SK-N-SH (cell line): ENCODE measurements around the gene FHL5. TPM values are rescaled to one million over a fixed set of nuclear protein-coding genes. Genes with fewer than 3 reads are reported as not detected.

ENCODE experiments used
- CTCF ChIA-PET: fragments of 300-600, 350-600 bp; formaldehyde crosslinking; extraction: SDS; loops from one replicate; lab custom pipeline; 2021; lab: Yijun Ruan, JAX
- POLR2A ChIA-PET: fragments of 350-600 bp; sonication (Branson Sonifier 250); formaldehyde crosslinking; extraction: SDS; loops from one replicate; lab custom pipeline; 2020; ENCODE audit warnings: antibody characterized with exemption, inconsistent platforms; lab: Yijun Ruan, JAX
- DNase-seq: peaks from one replicate; pipeline ENCODE4 v3.0.0; 2012
- H2AFZ ChIP-seq: fragments of 200-600 bp; sonication (generic); 2 replicates; pipeline ENCODE4 v1.8.1; 2016; ENCODE audit warnings: antibody characterized with exemption, mild to moderate bottlenecking, low read depth
- H3F3A ChIP-seq: fragments of 200-600 bp; sonication (generic); replicated peaks from 2 replicates; pipeline ENCODE3; 2016; ENCODE audit warnings: antibody characterized with exemption, mild to moderate bottlenecking; ENCODE audit not compliant: insufficient read depth
- H3K27ac ChIP-seq, 2 experiments: fragments of 200-500 bp in 1 of 2; fragments of 200-600 bp in 1 of 2; sonication (Bioruptor generic) in 1 of 2; sonication (generic), shearing (Covaris generic) in 1 of 2; 2 replicates each; pipeline versions ENCODE4 v1.5.1 to v1.6.1; 2014 to 2016; ENCODE audit warnings: low read depth in 2 of 2, inconsistent platforms in 1 of 2, low read length in 1 of 2, mild to moderate bottlenecking in 1 of 2, mixed read lengths in 1 of 2
- H3K27me3 ChIP-seq: fragments of 200-600 bp; sonication (generic), shearing (Covaris generic); 2 replicates; pipeline ENCODE4 v1.6.1; 2016; ENCODE audit warnings: mixed run types; ENCODE audit not compliant: insufficient read depth
- H3K36me3 ChIP-seq, 2 experiments: fragments of 200-500 bp in 1 of 2; fragments of 200-600 bp in 1 of 2; sonication (Bioruptor generic) in 1 of 2; sonication (generic) in 1 of 2; replicated peaks in 1 of 2; 2 replicates each; pipeline versions ENCODE3 to v1.5.1; 2014 to 2016; ENCODE audit warnings: low read length in 1 of 2, mild to moderate bottlenecking in 1 of 2; ENCODE audit not compliant: insufficient read depth in 2 of 2, control insufficient read depth in 1 of 2
- H3K4me1 ChIP-seq, 2 experiments: fragments of 200-500 bp in 1 of 2; fragments of 200-600 bp in 1 of 2; sonication (Bioruptor generic) in 1 of 2; sonication (generic), shearing (Covaris generic) in 1 of 2; 2 replicates each; pipeline versions ENCODE4 v1.5.1 to v1.6.1; 2014 to 2016; ENCODE audit warnings: low read depth in 1 of 2, low read length in 1 of 2, mixed run types in 1 of 2; ENCODE audit not compliant: insufficient read depth in 2 of 2, control insufficient read depth in 1 of 2
- H3K4me2 ChIP-seq: fragments of 200-600 bp; sonication (generic), shearing (Covaris generic); 2 replicates; pipeline ENCODE4 v1.6.1; 2017; ENCODE audit warnings: mixed run types
- H3K4me3 ChIP-seq, 2 experiments: fragments of 200-500 bp in 1 of 2; fragments of 200-600 bp in 1 of 2; sonication (Bioruptor generic) in 1 of 2; sonication (generic), shearing (Covaris generic) in 1 of 2; 2 replicates each; pipeline versions ENCODE4 v1.5.1 to v1.8.1; 2014 to 2016; ENCODE audit warnings: low read depth in 2 of 2, inconsistent platforms in 1 of 2, low read length in 1 of 2, mild to moderate bottlenecking in 1 of 2, mixed read lengths in 1 of 2, moderate library complexity in 1 of 2
- H3K79me2 ChIP-seq: fragments of 200-600 bp; sonication (generic); 2 replicates; pipeline ENCODE4 v1.8.1; 2017; ENCODE audit warnings: mild to moderate bottlenecking; ENCODE audit not compliant: insufficient read depth
- H3K9ac ChIP-seq: fragments of 200-600 bp; sonication (generic); 2 replicates; pipeline ENCODE4 v1.6.1; 2017; ENCODE audit warnings: mixed run types
- H3K9me2 ChIP-seq: fragments of 200-600 bp; sonication (generic); 2 replicates; pipeline ENCODE4 v1.6.1; 2017; ENCODE audit warnings: mixed run types
- H3K9me3 ChIP-seq: fragments of 200-600 bp; sonication (generic); 2 replicates; pipeline ENCODE4 v1.6.1; 2017; ENCODE audit warnings: mixed run types, mild to moderate bottlenecking, moderate library complexity
- H4K20me1 ChIP-seq: fragments of 200-600 bp; sonication (generic); 2 replicates; pipeline ENCODE4 v1.6.1; 2017; ENCODE audit warnings: mild to moderate bottlenecking, mixed run types; ENCODE audit not compliant: insufficient read depth
- EP300 ChIP-seq, 2 experiments: IDR thresholded peaks; 2 replicates each; pipeline versions ENCODE4 v1.4.0 to v1.6.1; 2012; ENCODE audit warnings: borderline replicate concordance in 1 of 2, low read depth in 1 of 2, low read length in 1 of 2
- GATA2 ChIP-seq: sonication (generic); formaldehyde crosslinking; IDR thresholded peaks from 2 replicates; pipeline ENCODE4 v1.5.0; 2020; ENCODE audit warnings: mild to moderate bottlenecking, missing genetic modification reagents
- JUND ChIP-seq: IDR thresholded peaks from 2 replicates; pipeline ENCODE4 v1.4.0; 2012
- NFIC ChIP-seq: IDR thresholded peaks from 2 replicates; pipeline ENCODE4 v1.4.0; 2012; ENCODE audit warnings: borderline replicate concordance
- PBX3 ChIP-seq: IDR thresholded peaks from 2 replicates; pipeline ENCODE4; 2012
- POLR2AphosphoS5 ChIP-seq: IDR thresholded peaks from 2 replicates; pipeline ENCODE4 v1.6.1; 2012; ENCODE audit warnings: low read depth, low read length
- RAD21 ChIP-seq: IDR thresholded peaks from 2 replicates; pipeline ENCODE4 v1.6.1; 2012; ENCODE audit warnings: mild to moderate bottlenecking, low read length
- RCOR1 ChIP-seq: fragments of 150-350 bp; IDR thresholded peaks from 2 replicates; pipeline ENCODE4 v1.6.1; 2017; ENCODE audit warnings: antibody characterized with exemption, low read length
- REST ChIP-seq: IDR thresholded peaks from 2 replicates; pipeline ENCODE4 v1.6.1; 2012; ENCODE audit warnings: mild to moderate bottlenecking, low read depth, low read length, moderate library complexity
- WGBS: methylation state at CpG from one replicate; pipeline ENCODE4 v1.1.6; 2017; ENCODE audit warnings: low lambda C conversion rate; 5-methylcytosine and 5-hydroxymethylcytosine counted together
- polyA plus RNA-seq, 3 experiments: library from polyadenylated mRNA; depleted of rRNA; stranded (reverse); fragments of >200 nt; gene quantifications; 2 replicates each; pipeline ENCODE4 v1.2.3, GENCODE V29; 2012
- TF ChIP-seq, protein P1 (sequence below): IDR thresholded peaks from 2 replicates; pipeline ENCODE4 v1.4.0; 2012; ENCODE audit warnings: low read depth, borderline replicate concordance

Gene FHL5
- polyA plus RNA-seq, 1 of the 3 experiments (the other 2 are of a cell fraction): not detected

- WGBS: 21% methylated on average over 1 of the region's 1 CpG
- Histone ChIP-seq H3F3A (no peaks in the 10 kb centered on the region), H3K27me3 (no peaks in the 10 kb centered on the region), H3K4me3 (no peak overlapping the region), H3K9ac (no peak overlapping the region), H3K4me2 (no peak overlapping the region), H3K79me2 (no peaks in the 10 kb centered on the region), H3K27ac (no peak overlapping the region), H3K4me1 (no peaks in the 10 kb centered on the region), H3K9me2 (no peaks in the 10 kb centered on the region), H3K9me3 (no peaks in the 10 kb centered on the region), H3K36me3 (no peaks in the 10 kb centered on the region), H2AFZ (no peak overlapping the region), H4K20me1 (no peaks in the 10 kb centered on the region)
- POLR2A ChIA-PET: no interaction called here
- DNase-seq: no peak
- CTCF ChIA-PET: interaction anchor here (2.1 kb wide), 2 partner anchors 12 to 16 kb away, joined by 7 to 9 read pairs; no protein-coding TSS in a partner anchor
- TF ChIP-seq RCOR1 (no peak), NFIC (no peak), JUND (no peak), REST (no peak)
Measured at GRCh38 chr6:96611342-96611991, 48.5 kb downstream of the FHL5 start.

DNA sequence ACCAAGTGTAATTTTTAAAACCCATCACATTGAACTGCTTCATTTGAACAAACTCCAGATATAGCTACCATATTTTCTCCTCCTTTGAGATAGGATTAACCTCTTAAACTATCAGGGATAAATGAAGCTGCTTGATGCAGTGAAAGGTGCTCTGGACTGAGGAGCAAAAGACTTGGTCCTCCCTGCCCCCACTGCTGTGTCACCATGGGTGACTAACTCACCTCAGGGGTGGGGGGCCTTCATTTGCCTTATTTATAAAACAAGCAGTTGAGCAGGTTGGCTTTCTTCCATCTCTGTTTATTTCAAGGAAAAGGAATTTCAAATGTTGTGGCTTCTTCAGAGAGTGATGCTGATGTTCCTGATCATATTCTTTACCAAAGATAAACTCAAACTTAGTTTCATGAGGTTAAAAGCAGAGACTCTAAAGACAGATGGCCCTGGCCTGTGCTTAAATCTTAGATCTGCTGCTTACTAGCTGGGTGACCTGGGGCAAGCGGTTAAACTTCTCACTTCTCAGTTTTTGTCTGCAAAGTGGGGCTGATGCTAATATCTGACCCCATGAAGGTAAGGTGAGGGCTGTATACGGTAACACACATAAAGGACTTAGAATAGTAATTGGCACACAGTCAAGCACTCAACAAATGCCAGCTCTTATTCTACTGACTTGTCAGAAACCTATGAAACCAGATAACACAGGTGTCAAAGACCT, 50.5 kb downstream of the FHL5 start:
- H3K27ac ChIP-seq: no peak overlapping the region
- no peaks in the 10 kb centered on the region for H3K4me1 ChIP-seq
- no peak overlapping the region for H3K9ac ChIP-seq
- no peaks in the 10 kb centered on the region for H3K27me3 ChIP-seq
- no peak overlapping the region for H2AFZ ChIP-seq
- H3K9me3 ChIP-seq: no peaks in the 10 kb centered on the region
- POLR2A ChIA-PET: no interaction called here
- no peak for TF ChIP-seq PBX3
- no peak for TF ChIP-seq GATA2 (CRISPR knock-in tag)
- TF ChIP-seq POLR2AphosphoS5: no peak
- TF ChIP-seq RAD21: no peak
- TF ChIP-seq, protein P1, sequence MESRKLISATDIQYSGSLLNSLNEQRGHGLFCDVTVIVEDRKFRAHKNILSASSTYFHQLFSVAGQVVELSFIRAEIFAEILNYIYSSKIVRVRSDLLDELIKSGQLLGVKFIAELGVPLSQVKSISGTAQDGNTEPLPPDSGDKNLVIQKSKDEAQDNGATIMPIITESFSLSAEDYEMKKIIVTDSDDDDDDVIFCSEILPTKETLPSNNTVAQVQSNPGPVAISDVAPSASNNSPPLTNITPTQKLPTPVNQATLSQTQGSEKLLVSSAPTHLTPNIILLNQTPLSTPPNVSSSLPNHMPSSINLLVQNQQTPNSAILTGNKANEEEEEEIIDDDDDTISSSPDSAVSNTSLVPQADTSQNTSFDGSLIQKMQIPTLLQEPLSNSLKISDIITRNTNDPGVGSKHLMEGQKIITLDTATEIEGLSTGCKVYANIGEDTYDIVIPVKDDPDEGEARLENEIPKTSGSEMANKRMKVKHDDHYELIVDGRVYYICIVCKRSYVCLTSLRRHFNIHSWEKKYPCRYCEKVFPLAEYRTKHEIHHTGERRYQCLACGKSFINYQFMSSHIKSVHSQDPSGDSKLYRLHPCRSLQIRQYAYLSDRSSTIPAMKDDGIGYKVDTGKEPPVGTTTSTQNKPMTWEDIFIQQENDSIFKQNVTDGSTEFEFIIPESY: no peak
- TF ChIP-seq EP300 (IDR thresholded peaks at IDR 0.05; ENCODE audit: borderline replicate concordance in 1 of 2, low read depth in 1 of 2, low read length in 1 of 2): no peak
- CTCF ChIA-PET: interaction anchor here (2.1 kb wide), 1 partner anchor 14 kb away, joined by 9 read pairs; no protein-coding TSS in a partner anchor
- H3K4me2 ChIP-seq: no peak overlapping the region
- H3K4me3 ChIP-seq: no peak overlapping the region
- WGBS: 72% methylated on average over 2 of the region's 2 CpGs
- no peaks in the 10 kb centered on the region for H3K9me2 ChIP-seq
- no peaks in the 10 kb centered on the region for H3F3A ChIP-seq
- H3K79me2 ChIP-seq: no peaks in the 10 kb centered on the region
- H3K36me3 ChIP-seq: no peaks in the 10 kb centered on the region
- no peaks in the 10 kb centered on the region for H4K20me1 ChIP-seq
- DNase-seq: no peak
